ENCODE data around the gene SH3PXD2A.

- TF ChIP-seq POLR2A (IDR thresholded peaks at IDR 0.05; ENCODE audit: low read depth, low read length), result no peak
- TF ChIP-seq TAF1 (IDR thresholded peaks at IDR 0.05; ENCODE audit: low read depth, low read length), result no peak
- no peak for TF ChIP-seq POLR2AphosphoS5 (IDR thresholded peaks at IDR 0.05; ENCODE audit: low read depth, low read length)
- no peak for TF ChIP-seq POU2F2 (IDR thresholded peaks at IDR 0.05; ENCODE audit: low read depth, low read length)
Measured at GRCh38 chr10:103668351-103669242, 186.8 kb downstream of the SH3PXD2A start.

Measured in GM12891 (cell line).